ENCODE data around the gene ADAMTSL5. TPM values are rescaled to one million over a fixed set of nuclear protein-coding genes. Genes with fewer than 3 reads are reported as not detected.

The ADAMTSL5 gene
- total and polyA plus RNA-seq, 2 of the 13 experiments (the other 11 are each of a cell fraction or from before 2014, with no cell fraction given): 0.60 to 2.7 TPM

GRCh38 chr19:1551068-1552040 lies 38.5 kb upstream of the ADAMTSL5 start (continued):
- TF ChIP-seq CEBPB (IDR thresholded peaks at IDR 0.05; ENCODE audit: borderline replicate concordance, low read depth, low read length) (peak; percentile 28; the same call in 1 of the 2 replicates), ZBTB8A (CRISPR knock-in tag; IDR thresholded peaks at IDR 0.05; ENCODE audit: borderline replicate concordance, low read depth) (no peak)

GRCh38 chr19:1549332-1549945 lies 36.6 kb upstream of the ADAMTSL5 start:
- Histone ChIP-seq H3K27me3 (ENCODE audit: control insufficient read depth in 1 of 2, insufficient read depth in 2 of 2, low read length in 2 of 2) (no peaks in the 10 kb centered on the region), H3K79me2 (ENCODE audit: insufficient read depth, low read length) (no peaks in the 10 kb centered on the region), H3K4me1 (ENCODE audit: insufficient read depth, low read length) (peaks cover 22% of the 10 kb centered on the region), H3K9me3 (ENCODE audit: low read length) (no peaks in the 10 kb centered on the region), H3K36me3 (replicated peaks in 1 of 2; ENCODE audit: control insufficient read depth in 1 of 2, insufficient read depth in 2 of 2, low read length in 2 of 2) (no peaks in the 10 kb centered on the region; a peak in 1 of 5 replicates), H2AFZ (ENCODE audit: low read length) (no peak overlapping the region), H3K4me3 (replicated peaks in 1 of 3; ENCODE audit: insufficient read depth in 1 of 3, low read depth in 2 of 3, low read length in 3 of 3) (no peak overlapping the region), H3K9ac (ENCODE audit: insufficient read depth, low read depth, low read length) (no peak overlapping the region), H3K4me2 (ENCODE audit: low read depth, low read length) (no peak overlapping the region), H4K20me1 (ENCODE audit: insufficient read depth, low read length) (no peaks in the 10 kb centered on the region), H3K27ac (ENCODE audit: extremely low read length, insufficient read depth, low read length) (no peak overlapping the region)
- FAIRE-seq (no peak), ATAC-seq (no peak), DNase-seq (ENCODE audit: low spot score) (no peak)
- intact Hi-C loops (cut with micrococcal nuclease; ENCODE audit: unreplicated experiment) (loop anchor here (10.0 kb wide), 2 partner anchors 45 to 215 kb away; partner anchors contain the start of gene MBD3), in situ Hi-C loops (cut with HindIII; ENCODE audit: extremely low pct_ligation_motif_present, low pct_unique_long_range_greater_than_20kb) (loop anchor here (5.0 kb wide), 1 partner anchor 123 kb away; no protein-coding TSS in a partner anchor)
- no TSS peak for BruUV-seq (replicated peaks)
- TF ChIP-seq CENPT (CRISPR knock-in tag; IDR thresholded peaks at IDR 0.05; ENCODE audit: low read depth) (no peak), HNRNPLL (IDR thresholded peaks at IDR 0.05; ENCODE audit: low read depth, low read length, poor library complexity, severe bottlenecking) (no peak), NBN (conservative IDR thresholded peaks at IDR 0.05) (no peak), HOMEZ (CRISPR knock-in tag; IDR thresholded peaks at IDR 0.05; ENCODE audit: low read depth) (no peak), NR3C1 (CRISPR knock-in tag; IDR thresholded peaks at IDR 0.05) (no peak), FOXC1 (CRISPR knock-in tag; IDR thresholded peaks at IDR 0.05; ENCODE audit: borderline replicate concordance) (no peak), MAZ (IDR thresholded peaks at IDR 0.05; ENCODE audit: borderline replicate concordance, low read depth, low read length) (no peak), MAZ (CRISPR knock-in tag; IDR thresholded peaks at IDR 0.05; ENCODE audit: low read depth) (no peak), ZNF704 (CRISPR knock-in tag; IDR thresholded peaks at IDR 0.05; ENCODE audit: borderline replicate concordance) (no peak), ZFYVE20 (CRISPR knock-in tag; IDR thresholded peaks at IDR 0.05; ENCODE audit: borderline replicate concordance, low read depth) (no peak), HDAC2 (CRISPR knock-in tag; IDR thresholded peaks at IDR 0.05) (no peak), CEBPB (IDR thresholded peaks at IDR 0.05; ENCODE audit: borderline replicate concordance, low read depth, low read length) (no peak), KDM6A (CRISPR knock-in tag; IDR thresholded peaks at IDR 0.05; ENCODE audit: low read depth) (no peak), ZNF766 (CRISPR knock-in tag; IDR thresholded peaks at IDR 0.05; ENCODE audit: borderline replicate concordance) (no peak)
- ChIA-PET CTCF (ENCODE audit: low intra/inter-chr PET ratio, low total read pairs) (no interaction called here), POLR2A (no interaction called here)
- WGBS (ENCODE audit: low lambda C conversion rate): 55% methylated on average over 4 of the region's 4 CpGs

All from HepG2 (cell line).